22Rv1 (cell line): ENCODE measurements around the gene TCF12.
"Not testable (repeated sequence)": the region's sequence is repeated elsewhere in the genome, so short reads cannot be mapped to it uniquely, and the experiment has no call there.

ENCODE experiments used
- H3K27ac ChIP-seq: fragments of 450-650 bp; 2 replicates; pipeline ENCODE4 v1.5.1; 2017
- ZFX ChIP-seq: fragments of 450-650 bp; IDR thresholded peaks from 2 replicates; pipeline ENCODE4 v1.6.1; 2017; ENCODE audit warnings: antibody characterized with exemption, borderline replicate concordance
- TF ChIP-seq, protein P1 (sequence below): fragments of 450-650 bp; IDR thresholded peaks from 2 replicates; pipeline ENCODE4 v1.5.1; 2017; ENCODE audit warnings: mild to moderate bottlenecking

TCF12 gene

DNA sequence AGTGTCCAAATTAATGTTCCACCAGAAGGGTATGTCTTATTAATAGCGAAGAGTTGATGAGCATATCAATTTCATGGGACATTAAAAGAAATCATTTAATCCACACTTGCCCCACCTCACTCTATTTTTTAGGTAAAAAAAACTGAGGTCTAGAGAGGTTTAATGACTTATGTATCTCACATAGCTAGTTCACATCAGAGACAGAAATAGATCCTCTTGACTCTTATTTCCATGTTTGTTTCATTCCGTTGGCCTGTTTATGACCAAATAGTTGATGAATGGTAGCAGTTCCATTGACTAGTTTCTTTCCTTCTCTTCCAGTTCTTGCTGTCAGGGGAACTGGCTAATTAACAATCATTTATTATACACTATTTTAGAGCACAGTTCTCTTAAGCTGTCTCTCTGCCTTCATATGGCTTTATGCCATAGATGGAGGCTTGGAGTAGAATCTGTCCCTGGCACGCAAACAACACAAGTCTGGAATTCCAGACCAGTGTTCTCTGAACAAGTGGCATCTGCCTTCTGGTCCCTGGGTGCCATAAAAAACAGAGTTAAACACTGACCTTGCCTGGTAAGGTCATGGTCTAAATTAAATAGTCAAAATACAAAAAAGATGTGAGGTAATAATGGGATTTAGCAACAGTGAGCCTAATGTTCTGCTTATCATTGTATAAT, 237.9 kb downstream of the TCF12 start:
- no peak for TF ChIP-seq ZFX
- TF ChIP-seq, protein P1, sequence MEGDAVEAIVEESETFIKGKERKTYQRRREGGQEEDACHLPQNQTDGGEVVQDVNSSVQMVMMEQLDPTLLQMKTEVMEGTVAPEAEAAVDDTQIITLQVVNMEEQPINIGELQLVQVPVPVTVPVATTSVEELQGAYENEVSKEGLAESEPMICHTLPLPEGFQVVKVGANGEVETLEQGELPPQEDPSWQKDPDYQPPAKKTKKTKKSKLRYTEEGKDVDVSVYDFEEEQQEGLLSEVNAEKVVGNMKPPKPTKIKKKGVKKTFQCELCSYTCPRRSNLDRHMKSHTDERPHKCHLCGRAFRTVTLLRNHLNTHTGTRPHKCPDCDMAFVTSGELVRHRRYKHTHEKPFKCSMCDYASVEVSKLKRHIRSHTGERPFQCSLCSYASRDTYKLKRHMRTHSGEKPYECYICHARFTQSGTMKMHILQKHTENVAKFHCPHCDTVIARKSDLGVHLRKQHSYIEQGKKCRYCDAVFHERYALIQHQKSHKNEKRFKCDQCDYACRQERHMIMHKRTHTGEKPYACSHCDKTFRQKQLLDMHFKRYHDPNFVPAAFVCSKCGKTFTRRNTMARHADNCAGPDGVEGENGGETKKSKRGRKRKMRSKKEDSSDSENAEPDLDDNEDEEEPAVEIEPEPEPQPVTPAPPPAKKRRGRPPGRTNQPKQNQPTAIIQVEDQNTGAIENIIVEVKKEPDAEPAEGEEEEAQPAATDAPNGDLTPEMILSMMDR: no peak
- no peak overlapping the region for H3K27ac ChIP-seq

DNA sequence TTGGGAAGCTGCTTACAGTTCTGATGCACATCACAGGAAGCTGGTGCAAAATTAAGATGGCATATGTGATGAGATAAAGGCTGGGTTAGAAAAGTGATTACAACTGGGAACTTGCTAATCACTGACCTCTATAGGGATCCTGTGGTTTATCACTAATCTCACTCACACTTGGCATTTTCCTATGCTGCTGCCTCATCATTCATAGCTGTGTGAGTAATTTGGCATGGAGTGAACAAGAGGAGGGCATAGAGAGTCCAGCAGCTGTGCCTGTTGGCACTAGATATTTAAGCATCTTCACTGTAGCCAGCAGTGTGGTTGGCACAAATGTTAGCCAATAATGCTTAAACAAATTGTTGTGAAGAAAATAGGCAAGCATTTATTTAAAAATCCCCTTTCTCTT, 240.1 kb downstream of the TCF12 start:
- no peak overlapping the region for H3K27ac ChIP-seq
- TF ChIP-seq, protein P1: no peak
- TF ChIP-seq ZFX: no peak

DNA sequence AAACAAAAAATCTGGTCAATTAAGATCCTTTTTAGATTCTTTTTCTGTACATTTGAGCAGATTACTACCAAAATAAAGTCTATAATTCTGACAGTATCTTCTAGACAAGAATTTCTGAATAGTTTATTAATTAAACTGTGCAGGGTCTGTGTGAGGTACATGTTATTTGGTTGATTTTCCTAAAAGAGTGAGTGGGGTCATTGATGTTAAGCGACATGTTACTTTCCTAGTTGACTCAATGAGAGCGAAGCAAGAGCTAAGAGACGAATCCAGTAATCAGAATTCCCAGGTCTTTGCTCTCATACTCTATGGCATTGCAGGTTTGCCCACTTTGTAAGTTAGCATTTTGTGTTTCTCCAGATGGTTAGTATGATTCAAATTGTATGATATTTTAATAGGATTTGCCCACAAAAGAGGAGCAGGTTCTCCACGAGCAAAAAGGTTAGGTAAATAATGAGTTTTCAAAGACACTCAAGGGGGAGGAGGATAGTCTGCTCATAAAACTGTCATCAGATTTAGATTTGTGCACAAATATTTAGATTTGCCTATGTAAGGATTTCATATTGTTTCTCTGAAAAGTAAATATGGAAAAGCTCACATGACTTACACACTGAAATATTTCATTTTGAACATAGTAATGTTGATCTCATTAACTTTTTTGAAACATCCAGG, 240.7 kb downstream of the TCF12 start:
- no peak overlapping the region for H3K27ac ChIP-seq
- no peak for TF ChIP-seq ZFX
- TF ChIP-seq, protein P1: no peak

DNA sequence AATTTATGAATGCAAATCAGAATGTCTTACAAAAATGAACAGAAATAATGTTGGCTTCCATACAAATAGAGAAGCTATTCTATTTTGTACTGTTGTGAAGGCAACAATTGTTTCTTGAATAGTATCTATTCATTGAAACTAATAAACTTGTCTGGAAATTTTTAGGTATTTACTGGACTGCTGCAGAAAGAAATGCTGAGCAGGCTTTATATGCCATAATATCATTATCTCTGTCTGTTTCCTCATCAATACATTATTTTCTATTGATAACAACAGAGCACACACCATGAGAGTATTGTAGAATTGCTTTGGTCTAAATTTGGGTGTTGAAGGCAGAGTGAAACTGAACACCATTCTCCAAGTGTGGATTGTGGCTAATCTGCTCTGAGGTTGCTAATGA, 241.3 kb downstream of the TCF12 start:
- TF ChIP-seq ZFX: no peak
- TF ChIP-seq, protein P1: no peak
- no peak overlapping the region for H3K27ac ChIP-seq

DNA sequence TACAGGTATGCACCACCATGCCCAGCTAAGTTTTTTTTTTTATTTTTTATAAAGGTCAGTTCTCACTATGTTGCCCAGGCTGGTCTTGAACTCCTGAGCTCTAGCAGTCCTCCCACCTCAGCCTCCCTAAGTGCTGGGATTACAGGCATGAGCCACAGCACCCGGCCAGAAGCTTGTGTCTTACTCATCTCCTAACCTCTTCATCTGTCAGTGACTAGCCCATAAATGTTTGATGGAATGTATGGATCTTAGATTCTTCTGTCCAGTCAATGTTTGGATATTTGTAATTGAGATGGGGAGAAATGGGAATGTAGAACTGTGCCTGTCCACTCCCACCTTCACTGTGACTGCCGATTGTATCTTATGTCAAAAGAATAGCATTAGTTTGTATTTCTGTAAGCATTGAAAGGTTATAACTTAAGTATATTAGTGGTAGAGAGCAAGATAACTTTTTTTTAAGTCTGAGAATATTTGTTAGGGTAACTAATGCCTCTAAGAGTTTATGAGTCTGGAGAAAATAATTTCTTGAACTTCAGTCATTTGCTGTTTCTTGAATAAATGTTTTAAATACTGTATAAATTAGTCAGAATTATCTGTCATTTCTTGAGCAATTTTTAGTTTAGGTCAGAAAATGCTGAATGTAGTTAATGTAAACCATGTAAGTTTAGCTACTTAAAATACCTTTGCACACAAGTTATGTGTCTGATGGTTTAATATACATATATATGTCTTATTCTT, 242.5 kb downstream of the TCF12 start:
- H3K27ac ChIP-seq: no peak overlapping the region

DNA sequence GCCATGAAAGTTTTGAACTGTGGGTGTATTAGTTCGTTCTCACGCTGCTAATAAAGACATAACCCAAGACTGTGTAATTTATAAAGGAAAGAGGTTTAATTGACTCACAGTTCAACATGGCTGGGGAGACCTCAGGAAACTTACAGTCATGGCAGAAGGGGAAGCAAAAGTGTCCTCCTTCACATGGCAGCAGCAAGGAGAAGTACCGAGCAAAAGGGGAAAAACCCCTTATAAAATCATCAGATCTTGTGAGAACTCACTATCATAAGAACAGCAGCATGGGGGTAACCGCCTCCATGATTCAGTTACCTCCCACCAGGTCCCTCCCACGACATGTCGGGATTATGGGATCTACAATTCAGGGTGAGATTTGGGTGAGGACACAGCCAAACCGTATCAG, 245.8 kb downstream of the TCF12 start:
- not testable (repeated sequence) for H3K27ac ChIP-seq

More for the DNA sequence above, 242.5 kb downstream of the TCF12 start:
- TF ChIP-seq ZFX: no peak
- TF ChIP-seq, protein P1: no peak

DNA sequence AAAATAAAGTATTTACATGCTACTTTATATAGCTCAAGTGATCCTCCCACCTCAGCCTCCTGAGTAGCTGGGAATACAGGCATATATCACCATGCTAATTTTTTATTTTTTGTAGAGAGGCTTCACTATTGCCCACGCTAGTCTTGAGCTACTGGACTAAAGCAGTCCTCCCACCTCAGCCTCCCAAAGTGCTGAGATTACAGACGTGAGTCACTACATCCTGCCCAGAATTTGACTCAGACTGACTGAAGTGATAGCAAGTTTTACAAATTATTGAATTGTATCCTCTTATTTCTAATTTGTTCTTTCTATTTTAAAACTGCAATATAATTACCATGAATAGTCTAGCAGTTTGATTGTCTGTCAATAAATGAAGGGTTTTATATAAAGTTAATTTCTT, 247.5 kb downstream of the TCF12 start:
- TF ChIP-seq, protein P1: no peak
- TF ChIP-seq ZFX: no peak
- H3K27ac ChIP-seq: no peak overlapping the region
